Gastrocnemius medialis (tissue), 4 donors: ENCODE data around the gene CUL1.

ENCODE experiments used
- POLR2A ChIP-seq, 2 donors: fragments of 450-650 bp; IDR thresholded peaks; one replicate each; pipeline ENCODE4 v1.6.1; 2017; ENCODE audit warnings: antibody characterized with exemption in 2 of 2, mild to moderate bottlenecking in 2 of 2, moderate library complexity in 2 of 2
- TF ChIP-seq, protein P1 (sequence below), 5 experiments: fragments of 450-650 bp in 3 of 5; fragments of 200-600 bp in 2 of 5; sonication (generic) in 2 of 5; IDR thresholded peaks in 4 of 5; conservative IDR thresholded peaks in 1 of 5; 1 replicate in 4 of 5; 2 replicates in 1 of 5; pipeline ENCODE4 v1.5.1; 2016 to 2019; ENCODE audit warnings: antibody characterized with exemption in 5 of 5, mild to moderate bottlenecking in 3 of 5, moderate library complexity in 3 of 5

GRCh38 chr7:148806187-148806586 lies 107.5 kb downstream of the CUL1 start:
- no peak for TF ChIP-seq POLR2A (IDR thresholded peaks at IDR 0.05)
- TF ChIP-seq, protein P1, sequence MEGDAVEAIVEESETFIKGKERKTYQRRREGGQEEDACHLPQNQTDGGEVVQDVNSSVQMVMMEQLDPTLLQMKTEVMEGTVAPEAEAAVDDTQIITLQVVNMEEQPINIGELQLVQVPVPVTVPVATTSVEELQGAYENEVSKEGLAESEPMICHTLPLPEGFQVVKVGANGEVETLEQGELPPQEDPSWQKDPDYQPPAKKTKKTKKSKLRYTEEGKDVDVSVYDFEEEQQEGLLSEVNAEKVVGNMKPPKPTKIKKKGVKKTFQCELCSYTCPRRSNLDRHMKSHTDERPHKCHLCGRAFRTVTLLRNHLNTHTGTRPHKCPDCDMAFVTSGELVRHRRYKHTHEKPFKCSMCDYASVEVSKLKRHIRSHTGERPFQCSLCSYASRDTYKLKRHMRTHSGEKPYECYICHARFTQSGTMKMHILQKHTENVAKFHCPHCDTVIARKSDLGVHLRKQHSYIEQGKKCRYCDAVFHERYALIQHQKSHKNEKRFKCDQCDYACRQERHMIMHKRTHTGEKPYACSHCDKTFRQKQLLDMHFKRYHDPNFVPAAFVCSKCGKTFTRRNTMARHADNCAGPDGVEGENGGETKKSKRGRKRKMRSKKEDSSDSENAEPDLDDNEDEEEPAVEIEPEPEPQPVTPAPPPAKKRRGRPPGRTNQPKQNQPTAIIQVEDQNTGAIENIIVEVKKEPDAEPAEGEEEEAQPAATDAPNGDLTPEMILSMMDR (IDR thresholded peaks at IDR 0.05 in 4 of 5, conservative IDR thresholded peaks at IDR 0.05 in 1 of 5) = no peak
